ENCODE measurements around the gene YIF1B.

DNA sequence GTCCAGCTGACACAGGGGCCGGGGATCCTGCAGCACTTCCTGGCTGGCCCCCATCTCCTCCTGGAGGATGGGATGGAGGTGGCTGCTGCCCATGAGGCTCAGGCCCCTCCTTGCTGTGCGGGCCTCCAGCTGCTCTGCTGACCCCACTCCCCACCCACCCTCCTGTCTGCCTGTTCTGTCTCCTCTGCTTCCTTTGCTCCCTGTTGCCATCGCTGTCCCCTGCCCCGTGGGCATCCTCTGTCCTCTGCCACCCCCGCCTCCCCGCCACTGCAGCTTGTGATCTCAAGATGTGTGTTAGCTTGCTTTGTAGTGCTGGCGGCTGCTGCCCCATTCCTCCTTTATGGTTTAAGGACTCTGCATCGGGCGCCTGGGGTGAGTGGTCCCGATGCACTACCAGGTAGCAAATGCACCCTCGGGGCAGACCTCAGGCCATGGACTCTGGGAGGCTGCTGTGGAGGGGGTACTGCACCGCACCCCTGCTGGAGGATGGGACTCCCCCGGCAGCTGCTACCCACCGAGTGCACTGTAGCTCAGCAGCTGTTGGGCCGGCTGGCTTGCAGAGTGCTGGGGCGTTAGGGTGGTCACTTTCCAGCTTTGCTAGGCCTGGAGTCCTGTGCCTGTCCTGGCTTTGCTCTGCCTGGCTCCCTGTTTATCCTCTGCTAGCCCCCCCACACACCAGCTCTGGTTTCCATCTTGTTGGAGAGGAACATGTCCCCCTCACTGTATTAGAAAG is 27.5 kb downstream of the YIF1B start:
- TF ChIP-seq EZH2phosphoT487 (IDR thresholded peaks at IDR 0.05; ENCODE audit: unreplicated experiment) (no peak), CTCF (conservative IDR thresholded peaks at IDR 0.05; ENCODE audit: low read depth in 2 of 2) (no peak), EZH2 (IDR thresholded peaks at IDR 0.05; ENCODE audit: low read depth, unreplicated experiment) (no peak), CREB1 (CRISPR knock-in tag; IDR thresholded peaks at IDR 0.05; ENCODE audit: low read depth) (no peak), NANOG (IDR thresholded peaks at IDR 0.05; ENCODE audit: borderline replicate concordance) (no peak), POLR2AphosphoS5 (IDR thresholded peaks at IDR 0.05; ENCODE audit: low read depth) (no peak), JUNB (IDR thresholded peaks at IDR 0.05; ENCODE audit: unreplicated experiment) (no peak)
- TF ChIP-seq, protein P1, sequence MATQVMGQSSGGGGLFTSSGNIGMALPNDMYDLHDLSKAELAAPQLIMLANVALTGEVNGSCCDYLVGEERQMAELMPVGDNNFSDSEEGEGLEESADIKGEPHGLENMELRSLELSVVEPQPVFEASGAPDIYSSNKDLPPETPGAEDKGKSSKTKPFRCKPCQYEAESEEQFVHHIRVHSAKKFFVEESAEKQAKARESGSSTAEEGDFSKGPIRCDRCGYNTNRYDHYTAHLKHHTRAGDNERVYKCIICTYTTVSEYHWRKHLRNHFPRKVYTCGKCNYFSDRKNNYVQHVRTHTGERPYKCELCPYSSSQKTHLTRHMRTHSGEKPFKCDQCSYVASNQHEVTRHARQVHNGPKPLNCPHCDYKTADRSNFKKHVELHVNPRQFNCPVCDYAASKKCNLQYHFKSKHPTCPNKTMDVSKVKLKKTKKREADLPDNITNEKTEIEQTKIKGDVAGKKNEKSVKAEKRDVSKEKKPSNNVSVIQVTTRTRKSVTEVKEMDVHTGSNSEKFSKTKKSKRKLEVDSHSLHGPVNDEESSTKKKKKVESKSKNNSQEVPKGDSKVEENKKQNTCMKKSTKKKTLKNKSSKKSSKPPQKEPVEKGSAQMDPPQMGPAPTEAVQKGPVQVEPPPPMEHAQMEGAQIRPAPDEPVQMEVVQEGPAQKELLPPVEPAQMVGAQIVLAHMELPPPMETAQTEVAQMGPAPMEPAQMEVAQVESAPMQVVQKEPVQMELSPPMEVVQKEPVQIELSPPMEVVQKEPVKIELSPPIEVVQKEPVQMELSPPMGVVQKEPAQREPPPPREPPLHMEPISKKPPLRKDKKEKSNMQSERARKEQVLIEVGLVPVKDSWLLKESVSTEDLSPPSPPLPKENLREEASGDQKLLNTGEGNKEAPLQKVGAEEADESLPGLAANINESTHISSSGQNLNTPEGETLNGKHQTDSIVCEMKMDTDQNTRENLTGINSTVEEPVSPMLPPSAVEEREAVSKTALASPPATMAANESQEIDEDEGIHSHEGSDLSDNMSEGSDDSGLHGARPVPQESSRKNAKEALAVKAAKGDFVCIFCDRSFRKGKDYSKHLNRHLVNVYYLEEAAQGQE (IDR thresholded peaks at IDR 0.05; ENCODE audit: unreplicated experiment): no peak
